Measurements from ENCODE around the gene NPIPB6.
"Not testable (repeated sequence)": the region's sequence is repeated elsewhere in the genome, so short reads cannot be mapped to it uniquely, and the experiment has no call there.

The NPIPB6 gene

DNA sequence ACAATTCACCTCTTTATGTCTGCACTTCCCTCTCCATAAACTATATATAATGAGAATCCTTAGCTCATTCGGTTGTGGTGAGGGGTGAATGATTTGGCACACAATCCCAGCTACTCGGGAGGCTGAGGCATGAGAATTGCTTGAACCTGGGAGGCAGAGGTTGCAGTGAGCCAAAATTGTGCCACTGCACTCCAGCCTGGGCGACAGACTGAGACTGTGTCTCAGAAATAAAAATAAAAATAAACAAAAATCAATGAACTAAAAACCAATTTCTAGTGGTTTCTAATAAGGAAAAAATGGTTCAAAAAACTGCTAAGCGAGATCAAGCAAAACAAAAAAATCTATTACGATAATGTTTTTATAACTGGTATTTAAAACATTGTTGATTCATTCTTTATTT lies at the start of gene NPIPB6:
Gene NPIPB6, minus strand, starts transcription at position 101 of the 400 bp plus-strand sequence. CDS start 686 bp downstream, outside the sequence.
- H3K27ac Mint-ChIP-seq; H3K36me3 Mint-ChIP-seq (ENCODE audit: low read depth); H3K9me3 Mint-ChIP-seq; H3K27me3 Mint-ChIP-seq (ENCODE audit: low read depth); H3K4me1 Mint-ChIP-seq; H3K4me3 Mint-ChIP-seq: not testable (repeated sequence)

DNA sequence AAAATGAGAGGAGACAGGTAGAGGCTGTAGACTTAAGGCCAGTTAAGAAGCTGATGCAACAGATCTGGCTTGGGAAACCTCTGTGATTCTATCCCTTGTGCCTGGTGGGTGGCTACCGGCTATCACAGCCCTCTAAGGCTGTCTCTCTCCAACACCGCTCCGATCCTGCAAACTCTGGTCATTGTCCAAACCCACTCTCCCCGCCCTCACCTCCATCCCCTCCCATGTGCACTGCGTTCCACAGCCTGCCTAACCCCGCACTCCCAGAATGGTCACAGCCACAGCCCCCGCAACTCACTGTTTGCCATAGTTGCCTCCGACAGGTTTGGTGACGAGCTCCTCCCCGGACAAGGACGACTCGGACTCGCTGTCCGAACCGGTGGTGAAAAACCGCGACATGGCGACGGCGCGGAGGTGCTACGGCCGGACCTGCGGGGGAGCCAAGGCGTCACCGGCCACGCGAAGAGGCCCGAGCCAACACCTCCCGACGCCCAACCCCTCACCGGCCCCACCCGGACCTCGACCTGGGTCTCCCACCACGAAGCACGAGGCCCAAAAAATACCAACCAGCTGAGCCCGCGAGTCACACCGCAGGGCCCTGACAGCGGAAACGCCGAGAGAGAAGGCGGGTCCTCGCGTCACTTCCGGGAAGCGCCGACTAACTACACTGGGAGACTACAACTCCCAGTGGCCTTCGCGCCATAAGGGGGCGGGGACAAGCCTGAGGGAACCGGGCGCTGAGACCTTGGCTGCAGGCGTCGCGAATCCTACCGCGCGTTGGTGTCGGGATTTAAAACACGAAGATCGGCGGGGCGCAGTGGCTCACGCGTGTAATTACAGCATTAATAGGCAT lies 40.1 kb upstream of the NPIPB6 start, which contains the start of gene EIF3CL:
Gene EIF3CL, minus strand, starts transcription at position 622 of the 853 bp plus-strand sequence. Its CDS starts 223 bp downstream, at position 399.
- not testable (repeated sequence) for H3K27me3 Mint-ChIP-seq (ENCODE audit: low read depth); H3K4me1 Mint-ChIP-seq; H3K9me3 Mint-ChIP-seq; H3K36me3 Mint-ChIP-seq (ENCODE audit: low read depth); H3K27ac Mint-ChIP-seq
- peak within 1 kb of the TSS; percentile 69 to 72 (median 70) for H3K4me3 Mint-ChIP-seq

DNA sequence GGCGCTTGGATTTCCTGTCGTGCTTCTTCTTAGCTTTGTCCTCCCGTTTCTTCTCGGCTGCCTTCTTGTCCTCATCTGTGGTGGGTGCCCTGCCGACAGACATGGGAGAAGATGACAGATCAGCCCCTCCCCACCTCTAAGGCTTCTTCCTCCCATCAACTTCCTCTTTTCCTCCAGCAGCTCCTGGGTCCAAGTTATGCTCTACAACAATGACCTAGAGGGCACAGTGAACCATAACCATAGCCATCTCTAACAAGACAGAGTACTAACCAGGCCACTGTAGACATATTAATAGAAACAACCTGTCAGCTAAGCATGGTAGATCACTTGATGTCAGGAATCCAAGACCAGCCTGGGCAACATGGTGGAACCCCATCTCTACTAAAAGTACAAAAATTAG lies 28.7 kb upstream of the NPIPB6 start:
- H3K36me3 Mint-ChIP-seq (ENCODE audit: low read depth); H3K27me3 Mint-ChIP-seq (ENCODE audit: low read depth); H3K27ac Mint-ChIP-seq; H3K4me3 Mint-ChIP-seq; H3K9me3 Mint-ChIP-seq; H3K4me1 Mint-ChIP-seq: not testable (repeated sequence)

DNA sequence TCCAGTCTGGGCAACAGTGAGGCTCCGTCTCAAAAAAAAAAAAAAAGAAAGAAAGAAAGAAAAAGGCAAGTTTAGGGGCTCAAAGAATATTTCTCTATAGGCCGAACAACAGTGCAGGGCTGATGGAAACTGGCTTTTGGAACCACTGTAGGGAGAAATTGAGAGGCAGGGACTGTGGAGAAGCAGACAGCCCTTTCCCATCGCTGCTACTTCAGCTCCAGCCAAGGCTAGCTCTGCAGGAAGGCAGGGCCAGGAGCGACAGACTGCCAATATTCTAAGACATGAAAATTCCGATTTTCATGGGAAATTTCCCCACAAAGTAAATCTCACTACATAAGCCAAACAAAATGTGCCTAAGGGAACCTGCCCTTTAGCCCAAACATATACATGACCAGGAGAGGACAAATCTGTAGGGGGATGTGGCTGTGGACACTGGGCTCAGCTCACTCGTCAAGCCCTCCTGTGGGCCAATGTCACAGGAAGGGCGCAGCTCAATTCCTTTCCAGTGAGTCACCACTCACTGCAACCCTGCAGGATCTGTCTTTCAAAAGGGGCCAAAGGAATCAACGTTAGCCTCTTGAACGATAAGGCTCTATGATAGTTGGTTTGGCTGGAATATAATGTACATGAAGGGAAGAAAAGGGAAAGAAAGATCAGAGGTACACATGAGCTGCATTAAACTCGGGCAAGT lies 19.0 kb upstream of the NPIPB6 start:
- not testable (repeated sequence) for H3K27me3 Mint-ChIP-seq (ENCODE audit: low read depth); H3K4me1 Mint-ChIP-seq; H3K27ac Mint-ChIP-seq; H3K36me3 Mint-ChIP-seq (ENCODE audit: low read depth); H3K9me3 Mint-ChIP-seq; H3K4me3 Mint-ChIP-seq

DNA sequence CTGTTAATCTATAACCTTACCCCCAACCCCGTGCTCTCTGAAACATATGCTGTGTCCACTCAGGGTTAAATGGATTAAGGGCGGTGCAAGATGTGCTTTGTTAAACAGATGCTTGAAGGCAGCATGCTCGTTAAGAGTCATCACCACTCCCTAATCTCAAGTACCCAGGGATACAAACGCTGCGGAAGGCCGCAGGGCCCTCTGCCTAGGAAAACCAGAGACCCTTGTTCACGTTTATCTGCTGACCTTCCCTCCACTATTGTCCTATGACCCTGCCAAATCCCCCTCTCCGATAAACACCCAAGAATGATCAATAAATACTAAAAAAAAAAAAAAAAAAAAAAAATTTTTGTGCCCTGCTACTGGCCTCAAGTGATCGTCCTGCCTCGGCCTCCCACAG lies 14.5 kb upstream of the NPIPB6 start:
- H3K9me3 Mint-ChIP-seq; H3K36me3 Mint-ChIP-seq (ENCODE audit: low read depth); H3K27ac Mint-ChIP-seq; H3K27me3 Mint-ChIP-seq (ENCODE audit: low read depth); H3K4me3 Mint-ChIP-seq; H3K4me1 Mint-ChIP-seq: not testable (repeated sequence)

DNA sequence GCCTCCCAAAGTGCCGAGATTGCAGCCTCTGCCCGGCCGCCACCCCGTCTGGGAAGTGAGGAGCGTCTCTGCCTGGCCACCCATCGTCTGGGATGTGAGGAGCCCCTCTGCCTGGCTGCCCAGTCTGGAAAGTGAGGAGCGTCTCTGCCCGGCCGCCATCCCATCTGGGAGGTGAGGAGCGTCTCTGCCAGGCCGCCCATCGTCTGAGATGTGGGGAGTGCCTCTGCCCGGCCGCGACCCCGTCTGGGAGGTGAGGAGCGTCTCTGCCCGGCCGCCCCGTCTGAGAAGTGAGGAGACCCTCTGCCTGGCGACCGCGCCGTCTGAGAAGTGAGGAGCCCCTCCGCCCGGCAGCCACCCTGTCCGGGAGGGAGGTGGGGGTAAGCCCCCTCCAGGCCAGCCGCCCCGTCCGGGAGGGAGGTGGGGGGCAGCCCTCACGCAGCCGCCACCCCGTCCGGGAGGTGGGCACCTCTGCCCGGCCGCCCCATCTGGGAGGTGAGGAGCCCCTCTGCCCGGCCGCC lies 13.9 kb upstream of the NPIPB6 start:
- H3K27ac Mint-ChIP-seq; H3K4me1 Mint-ChIP-seq; H3K36me3 Mint-ChIP-seq (ENCODE audit: low read depth); H3K4me3 Mint-ChIP-seq; H3K9me3 Mint-ChIP-seq; H3K27me3 Mint-ChIP-seq (ENCODE audit: low read depth): not testable (repeated sequence)

DNA sequence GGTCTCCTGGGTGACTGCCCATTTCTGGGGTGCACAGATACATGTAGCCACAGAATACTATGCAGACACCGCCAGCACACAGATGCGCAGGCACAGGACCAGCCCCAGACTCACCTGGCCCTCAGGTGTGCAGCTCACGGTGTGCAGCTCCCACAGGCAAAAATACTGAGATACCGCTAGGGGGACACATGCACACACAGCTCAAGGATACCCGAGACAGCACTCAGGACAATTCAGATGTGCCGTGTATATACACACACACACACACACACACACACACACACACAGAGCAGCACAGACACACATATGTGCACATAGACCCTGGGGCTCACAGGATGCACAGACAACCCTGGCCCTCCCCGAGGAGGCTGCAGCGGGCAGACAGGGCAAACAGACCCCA lies 11.8 kb upstream of the NPIPB6 start:
- not testable (repeated sequence) for H3K27ac Mint-ChIP-seq; H3K27me3 Mint-ChIP-seq (ENCODE audit: low read depth); H3K4me1 Mint-ChIP-seq; H3K9me3 Mint-ChIP-seq; H3K4me3 Mint-ChIP-seq; H3K36me3 Mint-ChIP-seq (ENCODE audit: low read depth)

DNA sequence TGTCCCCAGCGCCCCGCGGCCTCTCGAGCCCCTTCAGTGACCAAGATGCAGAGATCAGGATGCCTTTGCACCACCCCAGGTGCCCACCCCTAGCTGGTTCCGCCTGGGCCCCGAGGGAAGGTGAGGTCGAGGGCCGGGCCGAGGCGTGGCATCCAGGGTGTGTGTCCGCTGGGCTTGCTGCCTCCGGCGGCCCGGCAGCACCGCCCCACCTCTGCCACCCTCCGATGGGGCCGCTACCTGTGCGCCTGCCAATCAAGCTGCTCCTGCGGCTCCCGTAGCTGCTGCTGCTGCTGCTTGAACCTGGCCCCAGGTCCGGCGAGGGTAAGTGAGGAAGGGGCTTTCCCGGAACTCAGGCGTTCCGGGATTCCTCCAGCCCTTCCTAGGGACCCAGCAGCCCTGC lies 11.0 kb upstream of the NPIPB6 start:
- H3K27ac Mint-ChIP-seq; H3K36me3 Mint-ChIP-seq (ENCODE audit: low read depth); H3K9me3 Mint-ChIP-seq; H3K27me3 Mint-ChIP-seq (ENCODE audit: low read depth); H3K4me3 Mint-ChIP-seq; H3K4me1 Mint-ChIP-seq: not testable (repeated sequence)

DNA sequence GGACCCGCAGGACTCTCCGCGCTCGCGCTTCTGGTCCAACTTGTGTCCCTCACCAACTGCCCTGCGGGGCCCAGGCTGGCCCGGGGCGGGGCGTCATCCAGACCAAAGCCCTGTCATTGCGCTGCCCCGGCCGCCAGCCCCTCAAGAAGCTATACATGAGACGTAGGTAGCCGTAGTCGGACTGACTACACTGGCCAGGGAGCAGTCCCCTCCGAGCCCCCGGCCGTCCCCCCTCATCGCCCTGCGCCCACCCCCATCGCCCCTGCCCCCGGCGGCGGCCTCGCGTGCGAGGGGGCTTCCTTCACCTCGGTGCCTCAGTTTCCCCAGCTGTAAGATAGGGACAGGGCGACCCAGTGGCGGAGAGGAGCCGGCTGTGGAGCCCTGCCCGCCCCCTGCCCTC lies 4.6 kb upstream of the NPIPB6 start:
- not testable (repeated sequence) for H3K4me3 Mint-ChIP-seq; H3K9me3 Mint-ChIP-seq; H3K36me3 Mint-ChIP-seq (ENCODE audit: low read depth); H3K27me3 Mint-ChIP-seq (ENCODE audit: low read depth); H3K27ac Mint-ChIP-seq; H3K4me1 Mint-ChIP-seq

DNA sequence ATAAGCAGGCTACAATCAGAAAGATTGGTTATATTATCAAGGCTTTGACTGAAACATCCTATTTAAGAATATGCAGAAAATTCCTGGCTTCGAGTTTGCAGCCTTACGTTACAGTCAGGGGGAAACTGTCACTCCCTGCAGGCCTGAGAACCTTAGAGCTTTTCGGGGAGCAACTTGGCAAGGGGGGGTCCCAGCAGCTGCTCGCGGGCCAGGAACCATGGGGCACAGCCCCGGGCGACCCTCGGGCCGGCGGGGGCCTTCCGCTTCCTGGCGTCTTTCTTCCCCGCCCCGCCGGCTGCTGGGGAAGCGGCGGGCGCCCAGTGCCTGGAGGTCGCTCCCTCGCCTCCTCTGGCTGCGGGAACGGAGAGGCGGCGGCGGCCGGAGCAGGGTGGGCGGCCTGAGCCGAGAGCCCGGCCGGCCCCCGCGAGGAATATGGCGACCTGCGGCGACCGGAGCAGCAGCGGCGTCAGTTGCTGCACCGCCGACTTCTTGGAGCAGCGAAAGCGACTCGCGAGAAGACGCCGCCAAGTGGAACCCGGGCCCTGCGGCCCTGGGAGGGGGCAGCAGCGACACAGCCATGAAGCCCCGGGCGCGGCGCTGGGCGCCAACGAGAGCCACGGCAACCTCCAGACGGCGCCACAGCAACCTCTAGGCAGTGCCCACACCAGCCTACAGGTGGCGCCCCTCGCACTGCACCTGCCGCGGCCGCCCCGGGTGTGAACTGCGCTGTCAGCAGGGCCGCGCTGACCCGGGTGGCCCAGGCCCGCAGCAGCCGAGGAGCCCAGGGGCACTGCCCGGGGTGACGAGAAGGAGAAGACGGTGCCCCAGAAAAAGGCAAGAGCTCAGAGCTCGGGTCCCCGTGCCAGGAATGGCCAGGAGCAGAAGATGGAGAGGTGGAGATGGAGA lies 1.2 kb upstream of the NPIPB6 start:
- H3K36me3 Mint-ChIP-seq (ENCODE audit: low read depth); H3K27me3 Mint-ChIP-seq (ENCODE audit: low read depth); H3K27ac Mint-ChIP-seq; H3K4me3 Mint-ChIP-seq; H3K9me3 Mint-ChIP-seq; H3K4me1 Mint-ChIP-seq: not testable (repeated sequence)
- TF ChIP-seq, protein P1, sequence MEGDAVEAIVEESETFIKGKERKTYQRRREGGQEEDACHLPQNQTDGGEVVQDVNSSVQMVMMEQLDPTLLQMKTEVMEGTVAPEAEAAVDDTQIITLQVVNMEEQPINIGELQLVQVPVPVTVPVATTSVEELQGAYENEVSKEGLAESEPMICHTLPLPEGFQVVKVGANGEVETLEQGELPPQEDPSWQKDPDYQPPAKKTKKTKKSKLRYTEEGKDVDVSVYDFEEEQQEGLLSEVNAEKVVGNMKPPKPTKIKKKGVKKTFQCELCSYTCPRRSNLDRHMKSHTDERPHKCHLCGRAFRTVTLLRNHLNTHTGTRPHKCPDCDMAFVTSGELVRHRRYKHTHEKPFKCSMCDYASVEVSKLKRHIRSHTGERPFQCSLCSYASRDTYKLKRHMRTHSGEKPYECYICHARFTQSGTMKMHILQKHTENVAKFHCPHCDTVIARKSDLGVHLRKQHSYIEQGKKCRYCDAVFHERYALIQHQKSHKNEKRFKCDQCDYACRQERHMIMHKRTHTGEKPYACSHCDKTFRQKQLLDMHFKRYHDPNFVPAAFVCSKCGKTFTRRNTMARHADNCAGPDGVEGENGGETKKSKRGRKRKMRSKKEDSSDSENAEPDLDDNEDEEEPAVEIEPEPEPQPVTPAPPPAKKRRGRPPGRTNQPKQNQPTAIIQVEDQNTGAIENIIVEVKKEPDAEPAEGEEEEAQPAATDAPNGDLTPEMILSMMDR (IDR thresholded peaks at IDR 0.05; ENCODE audit: unreplicated experiment in 3 of 3) = peak in 1 of 3 experiments; percentile 16

DNA sequence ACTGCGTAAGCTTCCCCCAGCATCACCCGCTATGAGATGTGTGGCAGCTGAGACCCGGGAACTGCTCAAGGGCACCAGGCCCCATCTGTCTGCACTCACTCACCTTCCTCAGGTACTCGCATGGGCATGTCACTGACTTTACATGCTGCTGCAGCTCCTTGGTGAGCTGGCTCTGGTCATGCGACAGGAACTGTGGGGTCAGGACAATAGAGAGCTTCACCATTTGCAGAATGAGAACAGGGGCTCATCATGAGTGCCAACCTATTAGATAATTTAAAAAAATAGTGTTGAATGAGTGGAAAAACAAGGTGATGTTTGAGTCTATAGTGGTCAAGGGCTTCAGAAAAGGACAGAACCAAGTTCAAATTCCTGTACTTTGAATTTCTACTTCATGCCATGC lies 708 bp downstream of the NPIPB6 start:
- not testable (repeated sequence) for H3K27ac Mint-ChIP-seq; H3K4me1 Mint-ChIP-seq; H3K4me3 Mint-ChIP-seq; H3K27me3 Mint-ChIP-seq (ENCODE audit: low read depth); H3K36me3 Mint-ChIP-seq (ENCODE audit: low read depth); H3K9me3 Mint-ChIP-seq

DNA sequence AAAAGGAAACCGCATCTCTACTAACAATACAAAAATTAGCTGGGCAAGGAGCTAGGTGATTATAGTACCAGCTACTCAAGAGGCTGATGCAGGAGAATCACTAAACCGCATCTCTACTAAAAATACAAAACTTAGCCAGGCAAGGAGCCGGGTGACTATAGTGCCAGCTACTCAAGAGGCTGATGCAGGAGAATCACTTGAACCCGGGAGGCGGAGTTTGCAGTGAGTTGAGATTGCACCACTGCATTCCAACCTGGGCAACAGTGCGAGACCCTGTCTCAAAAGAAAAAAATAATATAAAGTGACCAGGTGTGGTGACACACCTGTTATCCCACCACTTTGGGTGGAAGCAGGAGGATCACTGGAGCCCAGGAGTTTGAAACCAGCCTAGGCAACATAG lies 25.1 kb downstream of the NPIPB6 start:
- H3K9me3 Mint-ChIP-seq; H3K36me3 Mint-ChIP-seq (ENCODE audit: low read depth); H3K27ac Mint-ChIP-seq; H3K4me1 Mint-ChIP-seq; H3K27me3 Mint-ChIP-seq (ENCODE audit: low read depth); H3K4me3 Mint-ChIP-seq: not testable (repeated sequence)

DNA sequence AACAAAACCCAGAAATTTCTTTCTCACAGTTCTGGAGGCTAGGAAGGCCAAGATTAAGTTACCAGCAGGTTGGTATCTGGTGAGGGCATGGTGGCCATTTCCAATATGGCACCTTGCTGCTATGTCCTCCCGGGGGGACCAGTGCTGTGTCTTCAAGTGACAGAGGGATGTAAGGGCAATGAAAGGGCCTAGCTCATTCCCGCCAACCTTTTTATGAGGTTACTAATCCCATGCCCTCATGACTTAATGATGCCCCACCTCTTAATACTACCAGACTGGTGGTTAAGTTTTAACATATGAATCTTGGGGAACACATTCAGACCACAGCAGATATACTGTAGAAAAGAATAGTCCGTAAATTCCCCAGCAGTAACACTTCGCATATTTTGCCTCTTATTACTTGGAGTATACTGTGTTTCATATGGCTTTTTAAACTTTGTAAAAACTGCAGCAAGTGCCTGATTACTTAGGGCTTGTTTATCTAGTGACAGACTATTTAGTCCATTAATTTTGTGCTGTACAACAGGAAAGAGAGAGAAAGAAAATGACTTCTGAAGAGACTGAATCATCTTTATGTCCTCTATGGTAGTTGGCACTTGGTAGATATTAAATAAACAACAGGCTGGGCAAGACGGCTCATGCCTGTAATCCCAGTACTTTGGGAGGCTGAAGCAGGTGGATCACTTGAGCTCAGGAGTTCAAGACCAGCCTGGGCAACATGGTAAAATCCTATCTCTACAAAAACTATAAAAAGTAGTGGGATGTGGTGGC lies 26.2 kb downstream of the NPIPB6 start:
- not testable (repeated sequence) for H3K27ac Mint-ChIP-seq; H3K9me3 Mint-ChIP-seq; H3K36me3 Mint-ChIP-seq (ENCODE audit: low read depth); H3K4me1 Mint-ChIP-seq; H3K4me3 Mint-ChIP-seq; H3K27me3 Mint-ChIP-seq (ENCODE audit: low read depth)
